Prostate gland (tissue), 2 donors: ENCODE data around the gene SMPX. TPM values are rescaled to one million over a fixed set of nuclear protein-coding genes. Genes with fewer than 3 reads are reported as not detected.

Source experiments
- DNase-seq: peaks from one replicate; pipeline ENCODE4 v3.0.0-alpha.2; 2019; ENCODE audit warnings: low spot score
- H3K27ac ChIP-seq, 2 donors: fragments of 200-600 bp; sonication (generic); 2 replicates each; pipeline ENCODE4 v1.5.1; 2017 to 2019
- H3K27me3 ChIP-seq: fragments of 200-600 bp; sonication (generic); replicated peaks from 2 replicates; pipeline ENCODE4 v1.5.1; 2019; ENCODE audit not compliant: insufficient read depth
- H3K36me3 ChIP-seq, 2 donors: fragments of 200-600 bp; sonication (generic); 1 replicate in 1 of 2; 2 replicates in 1 of 2; pipeline versions ENCODE4 v1.5.1 to v1.8.1; 2017 to 2019
- H3K4me1 ChIP-seq: fragments of 200-600 bp; sonication (generic); replicated peaks from 2 replicates; pipeline ENCODE4 v1.5.1; 2019
- H3K4me3 ChIP-seq, 2 donors: fragments of 200-600 bp; sonication (generic); 2 replicates each; pipeline ENCODE4 v1.5.1; 2017 to 2019
- H3K9me3 ChIP-seq: fragments of 200-600 bp; sonication (generic); 2 replicates; pipeline ENCODE4 v1.5.1; 2017
- CTCF ChIP-seq, 4 experiments: fragments of 200-600 bp in 2 of 4; fragments of 450-650 bp in 2 of 4; sonication (generic) in 2 of 4; IDR thresholded peaks; 1 replicate in 3 of 4; 2 replicates in 1 of 4; pipeline ENCODE4 v1.5.1; 2016 to 2019; ENCODE audit warnings: antibody characterized with exemption in 4 of 4, mild to moderate bottlenecking in 2 of 4, moderate library complexity in 2 of 4
- POLR2A ChIP-seq: fragments of 450-650 bp; IDR thresholded peaks from one replicate; pipeline ENCODE4 v1.6.1; 2016; ENCODE audit warnings: antibody characterized with exemption, mild to moderate bottlenecking
- POLR2AphosphoS5 ChIP-seq: sonication (generic); formaldehyde crosslinking; IDR thresholded peaks from one replicate; pipeline ENCODE4 v1.6.1; 2017; ENCODE audit warnings: antibody characterized with exemption
- WGBS: methylation state at CpG from one replicate; pipeline ENCODE4 v1.1.5; 2018; 5-methylcytosine and 5-hydroxymethylcytosine counted together
- intact Hi-C: fragments of 100-400 bp; cut with DNase I; formaldehyde crosslinking; loops from one replicate; pipeline ENCODE4 v1.14.2; 2022
- total RNA-seq, 2 donors: library from RNA; depleted of rRNA; stranded (reverse); fragments of >200 nt; gene quantifications; one replicate each; pipeline ENCODE4 v1.1.0, GENCODE V29; 2016

Gene SMPX
- total RNA-seq, 2 donors from 2014 or later, result 4.2 TPM; not detected in 1

- TF ChIP-seq POLR2A, result no peak
- TF ChIP-seq POLR2AphosphoS5, result no peak
- TF ChIP-seq CTCF (IDR thresholded peaks at IDR 0.05), result no peak
- Histone ChIP-seq H3K27ac (no peak overlapping the region), H3K9me3 (no peaks in the 10 kb centered on the region), H3K27me3 (no peaks in the 10 kb centered on the region), H3K4me1 (no peaks in the 10 kb centered on the region), H3K36me3 (no peaks in the 10 kb centered on the region), H3K4me3 (no peak overlapping the region)
- 68% methylated on average over 7 of the region's 7 CpGs for WGBS
- intact Hi-C loops, result no loop called here
- DNase-seq, result no peak
Measured at GRCh38 chrX:21711129-21711847, 46.6 kb downstream of the SMPX start.

GRCh38 chrX:21708116-21708515 lies 49.8 kb downstream of the SMPX start:
- H3K36me3 ChIP-seq, result no peaks in the 10 kb centered on the region
- no peak overlapping the region for H3K27ac ChIP-seq
- H3K4me3 ChIP-seq, result no peak overlapping the region
- H3K4me1 ChIP-seq, result no peaks in the 10 kb centered on the region
- TF ChIP-seq POLR2A (no peak), CTCF (IDR thresholded peaks at IDR 0.05) (no peak), POLR2AphosphoS5 (no peak)
- no peaks in the 10 kb centered on the region for H3K27me3 ChIP-seq
- no peak for DNase-seq
- H3K9me3 ChIP-seq, result no peaks in the 10 kb centered on the region
- intact Hi-C loops, result no loop called here

GRCh38 chrX:21705225-21705624 lies 52.7 kb downstream of the SMPX start:
- 31% methylated on average over 4 of the region's 4 CpGs for WGBS
- H3K4me3 ChIP-seq, result no peak overlapping the region
- TF ChIP-seq POLR2AphosphoS5 (no peak), POLR2A (no peak), CTCF (IDR thresholded peaks at IDR 0.05) (no peak)
- no peaks in the 10 kb centered on the region for H3K4me1 ChIP-seq
- H3K27ac ChIP-seq, result no peak overlapping the region
- no peaks in the 10 kb centered on the region for H3K27me3 ChIP-seq
- intact Hi-C loops, result no loop called here
- no peaks in the 10 kb centered on the region for H3K36me3 ChIP-seq
- no peak for DNase-seq
- no peaks in the 10 kb centered on the region for H3K9me3 ChIP-seq

- TF ChIP-seq CTCF (IDR thresholded peaks at IDR 0.05) (no peak), POLR2AphosphoS5 (no peak), POLR2A (no peak)
- Histone ChIP-seq H3K4me3 (no peak overlapping the region), H3K4me1 (no peaks in the 10 kb centered on the region), H3K27me3 (no peaks in the 10 kb centered on the region), H3K9me3 (no peaks in the 10 kb centered on the region), H3K27ac (no peak overlapping the region), H3K36me3 (no peaks in the 10 kb centered on the region)
- DNase-seq, result no peak
- intact Hi-C loops, result no loop called here
- 63% methylated on average over 3 of the region's 4 CpGs for WGBS
Measured at GRCh38 chrX:21702725-21703124, 55.2 kb downstream of the SMPX start.

GRCh38 chrX:21700967-21701366 lies 56.9 kb downstream of the SMPX start:
- Histone ChIP-seq H3K27ac (no peak overlapping the region), H3K36me3 (no peaks in the 10 kb centered on the region), H3K9me3 (no peaks in the 10 kb centered on the region), H3K4me1 (no peaks in the 10 kb centered on the region), H3K4me3 (no peak overlapping the region), H3K27me3 (no peaks in the 10 kb centered on the region)
- DNase-seq, result no peak
- intact Hi-C loops, result no loop called here
- TF ChIP-seq CTCF (IDR thresholded peaks at IDR 0.05), result no peak
- WGBS, result 60% methylated on average over 3 of the region's 3 CpGs
